Esophagus muscularis mucosa (tissue), 3 donors: ENCODE results near the gene MTREX.

ENCODE experiments used
- POLR2A ChIP-seq: fragments of 450-650 bp; IDR thresholded peaks from one replicate; pipeline ENCODE4 v1.6.1; 2017; ENCODE audit warnings: antibody characterized with exemption, moderate library complexity, mild to moderate bottlenecking, low read depth
- POLR2AphosphoS5 ChIP-seq, 2 donors: sonication (generic); formaldehyde crosslinking; IDR thresholded peaks; one replicate each; pipeline ENCODE4 v1.6.1; 2017; ENCODE audit warnings: antibody characterized with exemption in 2 of 2
- TF ChIP-seq, protein P1 (sequence below), 3 experiments: fragments of 200-600 bp in 2 of 3; fragments of 450-650 bp in 1 of 3; sonication (generic) in 2 of 3; IDR thresholded peaks; one replicate each; pipeline ENCODE4 v1.5.1; 2017 to 2019; ENCODE audit warnings: antibody characterized with exemption in 3 of 3, mild to moderate bottlenecking in 2 of 3, moderate library complexity in 1 of 3

DNA sequence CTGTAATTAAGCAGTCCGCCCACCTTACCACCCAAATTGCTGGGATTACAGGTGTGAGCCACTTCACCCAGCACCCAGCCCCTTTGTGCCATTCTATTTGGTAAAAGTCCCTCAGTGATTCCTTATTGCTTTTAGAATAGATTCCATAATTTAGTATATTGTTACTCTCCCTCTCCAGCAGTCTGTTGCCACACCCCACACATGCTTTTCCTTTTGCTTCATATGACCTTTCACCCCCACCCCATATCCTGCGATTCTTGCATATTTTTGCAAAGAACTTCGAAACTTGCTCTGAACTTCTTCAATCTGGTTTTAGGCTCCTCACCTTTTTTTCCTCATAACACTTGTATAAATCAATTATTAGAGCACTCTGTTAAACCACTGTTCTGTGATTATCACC lies 100.2 kb downstream of the MTREX start:
- no peak for TF ChIP-seq POLR2AphosphoS5 (IDR thresholded peaks at IDR 0.05)
- TF ChIP-seq, protein P1, sequence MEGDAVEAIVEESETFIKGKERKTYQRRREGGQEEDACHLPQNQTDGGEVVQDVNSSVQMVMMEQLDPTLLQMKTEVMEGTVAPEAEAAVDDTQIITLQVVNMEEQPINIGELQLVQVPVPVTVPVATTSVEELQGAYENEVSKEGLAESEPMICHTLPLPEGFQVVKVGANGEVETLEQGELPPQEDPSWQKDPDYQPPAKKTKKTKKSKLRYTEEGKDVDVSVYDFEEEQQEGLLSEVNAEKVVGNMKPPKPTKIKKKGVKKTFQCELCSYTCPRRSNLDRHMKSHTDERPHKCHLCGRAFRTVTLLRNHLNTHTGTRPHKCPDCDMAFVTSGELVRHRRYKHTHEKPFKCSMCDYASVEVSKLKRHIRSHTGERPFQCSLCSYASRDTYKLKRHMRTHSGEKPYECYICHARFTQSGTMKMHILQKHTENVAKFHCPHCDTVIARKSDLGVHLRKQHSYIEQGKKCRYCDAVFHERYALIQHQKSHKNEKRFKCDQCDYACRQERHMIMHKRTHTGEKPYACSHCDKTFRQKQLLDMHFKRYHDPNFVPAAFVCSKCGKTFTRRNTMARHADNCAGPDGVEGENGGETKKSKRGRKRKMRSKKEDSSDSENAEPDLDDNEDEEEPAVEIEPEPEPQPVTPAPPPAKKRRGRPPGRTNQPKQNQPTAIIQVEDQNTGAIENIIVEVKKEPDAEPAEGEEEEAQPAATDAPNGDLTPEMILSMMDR (IDR thresholded peaks at IDR 0.05): no peak
- TF ChIP-seq POLR2A: no peak
